T-helper 1 cell treated with Interleukin-12 subunit alpha and Interleukin-12 subunit beta and Interleukin-4 antibody, amounts not matched to agents 30 μg/mL and 1 μg/mL, for 36 hours (primary cell): Measurements from ENCODE around the gene GOSR2.
"Not testable (repeated sequence)": the region's sequence is repeated elsewhere in the genome, so short reads cannot be mapped to it uniquely, and the experiment has no call there.

ENCODE experiments used
- H3K27ac Mint-ChIP-seq: one replicate; pipeline ENCODE4 v1.8.0; 2021; ENCODE audit warnings: mild to moderate bottlenecking, mixed read lengths
- H3K27me3 Mint-ChIP-seq: one replicate; pipeline ENCODE4 v1.8.0; 2021; ENCODE audit warnings: low read depth, mixed read lengths
- H3K36me3 Mint-ChIP-seq: one replicate; pipeline ENCODE4 v1.8.0; 2021; ENCODE audit warnings: low read depth, mixed read lengths
- H3K4me1 Mint-ChIP-seq: one replicate; pipeline ENCODE4 v1.8.0; 2021; ENCODE audit warnings: low read depth, mixed read lengths
- H3K4me3 Mint-ChIP-seq: one replicate; pipeline ENCODE4 v1.8.0; 2021; ENCODE audit warnings: mild to moderate bottlenecking, moderate library complexity, mixed read lengths
- H3K9me3 Mint-ChIP-seq: one replicate; pipeline ENCODE4 v1.8.0; 2021; ENCODE audit warnings: mixed read lengths

The GOSR2 gene

DNA sequence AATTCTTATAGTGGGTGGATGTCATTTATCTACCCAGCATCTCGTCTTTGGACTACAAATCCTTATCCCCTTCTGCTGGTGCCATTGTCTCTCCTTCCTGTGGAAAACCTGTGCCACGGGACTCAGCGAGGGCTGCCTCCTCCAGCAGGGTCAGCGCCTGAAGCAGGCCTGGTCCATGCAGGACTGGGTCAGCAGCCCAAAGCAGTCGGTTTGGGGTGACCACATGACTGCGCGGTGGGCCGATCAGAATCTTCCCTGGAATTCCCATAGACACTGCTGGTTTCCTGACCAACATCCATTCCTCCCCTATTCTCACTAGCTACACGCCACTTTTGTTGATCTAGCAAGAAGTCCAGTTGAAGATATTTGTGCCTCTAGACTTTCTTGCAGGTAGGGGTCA lies 29.2 kb downstream of the GOSR2 start:
- Mint-ChIP-seq H3K27me3 (no peaks in the 10 kb centered on the region), H3K36me3 (peaks cover 3% of the 10 kb centered on the region), H3K27ac (no peak overlapping the region), H3K9me3 (no peaks in the 10 kb centered on the region), H3K4me3 (no peak overlapping the region), H3K4me1 (no peaks in the 10 kb centered on the region)

DNA sequence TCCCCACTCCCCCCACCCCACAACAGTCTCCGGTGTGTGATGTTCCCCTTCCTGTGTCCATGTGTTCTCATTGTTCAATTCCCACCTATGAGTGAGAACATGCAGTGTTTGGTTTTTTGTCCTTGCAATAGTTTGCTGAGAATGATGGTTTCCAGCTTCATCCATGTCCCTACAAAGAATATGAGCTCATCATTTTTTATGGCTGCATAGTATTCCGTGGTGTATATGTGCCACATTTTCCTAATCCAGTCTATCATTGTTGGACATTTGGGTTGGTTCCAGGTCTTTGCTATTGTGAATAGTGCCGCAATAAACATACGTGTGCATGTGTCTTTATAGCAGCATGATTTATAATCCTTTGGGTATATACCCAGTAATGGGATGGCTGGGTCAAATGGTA lies 30.2 kb downstream of the GOSR2 start:
- not testable (repeated sequence) for H3K9me3 Mint-ChIP-seq, H3K4me1 Mint-ChIP-seq, H3K27me3 Mint-ChIP-seq, H3K36me3 Mint-ChIP-seq, H3K4me3 Mint-ChIP-seq, H3K27ac Mint-ChIP-seq

DNA sequence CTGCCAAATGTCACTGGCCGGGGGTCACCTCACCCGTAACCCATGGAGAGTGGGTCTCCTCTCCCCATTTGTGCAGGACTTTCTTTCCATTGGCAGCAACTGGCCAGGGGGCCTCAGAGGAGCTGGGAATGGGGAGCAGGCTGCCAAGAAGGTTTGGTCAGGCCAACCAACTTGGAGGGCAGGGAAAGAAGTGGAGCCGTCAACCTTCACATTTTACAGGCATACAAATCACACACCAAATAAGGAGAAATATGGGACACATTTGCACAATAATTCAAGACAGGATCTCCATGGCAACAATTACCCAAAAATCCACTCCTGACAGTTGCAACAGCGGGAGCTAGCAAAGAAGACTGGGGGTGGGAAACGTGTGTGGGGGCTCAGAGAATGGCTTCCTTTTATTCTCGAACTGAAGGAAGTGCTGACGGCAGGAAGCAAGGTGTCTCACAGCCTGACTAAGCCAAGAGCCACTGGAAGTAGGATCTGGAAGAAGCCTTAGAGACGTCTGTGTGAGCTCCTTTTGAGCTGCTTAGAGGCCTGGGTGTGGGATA lies 35.2 kb downstream of the GOSR2 start:
- Mint-ChIP-seq H3K27ac (no peak overlapping the region), H3K9me3 (no peaks in the 10 kb centered on the region)

DNA sequence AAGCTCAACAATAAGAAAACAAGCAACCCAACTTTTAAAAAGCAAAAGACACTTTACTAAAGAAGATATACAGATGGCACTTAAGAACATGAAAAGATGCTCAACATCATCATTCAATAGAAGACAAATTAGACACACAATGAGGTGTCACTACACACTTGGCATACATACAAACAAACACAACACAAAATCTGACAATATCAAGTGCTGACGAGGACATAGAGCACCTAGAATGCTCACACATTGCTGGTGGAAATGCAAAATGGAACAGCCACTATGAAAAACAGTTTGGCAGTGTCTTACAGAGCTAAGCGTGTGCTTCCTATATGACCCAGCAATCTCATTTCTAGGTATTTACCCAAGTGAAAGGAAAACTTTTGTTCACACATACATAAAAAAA lies 37.2 kb downstream of the GOSR2 start:
- Mint-ChIP-seq H3K36me3 (peaks cover 6% of the 10 kb centered on the region), H3K9me3 (no peaks in the 10 kb centered on the region), H3K4me3 (no peak overlapping the region)

More for the DNA sequence above, 35.2 kb downstream of the GOSR2 start:
- H3K36me3 Mint-ChIP-seq = peaks cover 6% of the 10 kb centered on the region
- H3K4me1 Mint-ChIP-seq = peaks cover 4% of the 10 kb centered on the region
- H3K4me3 Mint-ChIP-seq = no peak overlapping the region
- H3K27me3 Mint-ChIP-seq = no peaks in the 10 kb centered on the region

DNA sequence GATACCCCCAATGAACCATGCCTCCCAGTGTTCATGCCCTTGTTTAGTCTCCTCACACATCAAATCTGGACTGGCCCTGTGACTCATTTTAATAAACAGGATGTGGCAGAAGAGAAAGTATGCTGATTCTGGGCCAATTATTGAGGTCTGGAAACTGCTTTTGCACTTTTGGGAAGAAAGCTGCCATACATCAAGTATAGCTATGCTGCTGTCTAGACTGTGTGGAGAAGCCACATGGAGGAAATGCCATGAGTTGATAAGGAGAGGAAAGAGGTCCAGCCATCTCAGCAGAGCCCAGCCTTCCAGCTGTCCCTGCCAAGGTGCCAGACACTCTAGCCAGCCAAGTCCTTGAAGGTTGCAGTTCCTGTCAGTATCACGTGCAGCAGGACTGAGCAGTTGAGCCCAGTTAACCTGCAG lies 39.4 kb downstream of the GOSR2 start:
- Mint-ChIP-seq H3K9me3 (no peaks in the 10 kb centered on the region), H3K27ac (no peak overlapping the region), H3K4me3 (no peak overlapping the region), H3K27me3 (no peaks in the 10 kb centered on the region), H3K36me3 (peaks cover 3% of the 10 kb centered on the region), H3K4me1 (peaks cover 4% of the 10 kb centered on the region)

More for the DNA sequence above, 37.2 kb downstream of the GOSR2 start:
- no peaks in the 10 kb centered on the region for H3K27me3 Mint-ChIP-seq
- H3K27ac Mint-ChIP-seq = no peak overlapping the region
- peaks cover 4% of the 10 kb centered on the region for H3K4me1 Mint-ChIP-seq

DNA sequence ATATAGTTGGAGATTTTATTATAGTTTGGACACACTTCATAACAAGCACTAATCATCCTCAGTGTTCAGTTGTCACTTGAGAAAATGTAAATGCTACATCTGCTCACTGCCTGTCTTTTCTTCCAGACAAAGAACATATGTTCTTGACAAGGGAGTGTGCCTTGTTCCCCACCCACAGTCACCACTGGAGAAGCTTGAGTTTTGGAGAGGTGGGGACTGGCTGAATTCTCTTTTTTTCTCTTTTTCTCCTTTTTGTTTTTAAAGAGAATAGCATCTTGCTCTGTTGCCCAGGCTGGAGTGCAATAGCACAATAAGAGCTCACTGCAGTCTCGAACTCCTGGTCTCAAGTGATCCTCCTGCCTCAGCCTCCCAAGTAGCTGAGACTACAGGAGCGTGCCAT lies 40.6 kb downstream of the GOSR2 start:
- H3K27me3 Mint-ChIP-seq = no peaks in the 10 kb centered on the region
- H3K36me3 Mint-ChIP-seq = no peaks in the 10 kb centered on the region
- no peaks in the 10 kb centered on the region for H3K9me3 Mint-ChIP-seq
- no peak overlapping the region for H3K27ac Mint-ChIP-seq
- H3K4me3 Mint-ChIP-seq = no peak overlapping the region
- H3K4me1 Mint-ChIP-seq = peaks cover 4% of the 10 kb centered on the region

DNA sequence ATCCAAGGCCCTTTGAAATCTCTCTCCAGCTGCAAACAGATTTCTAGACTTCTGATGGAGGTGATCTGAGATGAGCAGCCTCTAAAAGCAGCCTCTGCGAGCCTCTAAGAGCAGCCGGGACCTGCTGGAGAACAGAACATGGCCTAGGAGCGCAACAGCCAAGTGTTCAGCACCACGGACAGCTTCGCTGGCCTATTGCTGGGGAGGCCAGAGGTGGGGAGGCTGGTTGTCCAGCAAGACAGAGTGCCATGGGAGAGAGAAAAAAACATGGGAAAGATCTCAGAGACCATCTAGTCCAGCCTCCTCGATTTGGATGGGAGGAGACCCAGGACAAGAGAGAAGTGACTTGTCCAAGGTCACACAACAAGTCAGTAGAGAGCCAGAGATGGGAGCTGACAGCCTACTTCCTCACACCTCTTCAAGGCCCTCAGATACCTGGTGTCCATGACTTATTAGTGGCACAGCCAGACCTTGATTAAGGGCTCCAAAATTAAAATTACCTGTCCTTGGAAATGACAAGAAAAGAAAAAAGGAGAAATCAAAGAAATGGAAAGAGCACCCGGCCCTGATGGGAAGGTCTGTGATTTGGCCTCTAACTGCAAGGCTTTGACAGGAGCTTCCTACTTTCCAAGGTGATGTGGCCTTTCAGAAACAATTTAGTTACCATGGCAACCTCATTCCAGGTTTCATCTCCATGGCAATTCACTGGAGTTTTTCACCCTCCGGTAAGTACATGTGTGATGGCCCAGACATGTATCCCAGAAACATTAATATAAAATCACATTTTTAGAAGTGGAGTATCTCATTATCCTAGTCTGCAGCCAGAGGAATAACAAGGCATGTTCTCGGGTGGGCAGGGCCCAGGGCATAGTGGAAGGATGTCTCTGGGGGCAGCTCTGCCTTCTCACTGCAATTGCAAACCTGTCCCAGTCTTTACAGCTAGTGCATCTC lies 41.6 kb downstream of the GOSR2 start:
- H3K36me3 Mint-ChIP-seq = no peaks in the 10 kb centered on the region
- no peak overlapping the region for H3K27ac Mint-ChIP-seq
- no peaks in the 10 kb centered on the region for H3K9me3 Mint-ChIP-seq
- no peaks in the 10 kb centered on the region for H3K27me3 Mint-ChIP-seq
- H3K4me1 Mint-ChIP-seq = peaks cover 4% of the 10 kb centered on the region
- no peak overlapping the region for H3K4me3 Mint-ChIP-seq

DNA sequence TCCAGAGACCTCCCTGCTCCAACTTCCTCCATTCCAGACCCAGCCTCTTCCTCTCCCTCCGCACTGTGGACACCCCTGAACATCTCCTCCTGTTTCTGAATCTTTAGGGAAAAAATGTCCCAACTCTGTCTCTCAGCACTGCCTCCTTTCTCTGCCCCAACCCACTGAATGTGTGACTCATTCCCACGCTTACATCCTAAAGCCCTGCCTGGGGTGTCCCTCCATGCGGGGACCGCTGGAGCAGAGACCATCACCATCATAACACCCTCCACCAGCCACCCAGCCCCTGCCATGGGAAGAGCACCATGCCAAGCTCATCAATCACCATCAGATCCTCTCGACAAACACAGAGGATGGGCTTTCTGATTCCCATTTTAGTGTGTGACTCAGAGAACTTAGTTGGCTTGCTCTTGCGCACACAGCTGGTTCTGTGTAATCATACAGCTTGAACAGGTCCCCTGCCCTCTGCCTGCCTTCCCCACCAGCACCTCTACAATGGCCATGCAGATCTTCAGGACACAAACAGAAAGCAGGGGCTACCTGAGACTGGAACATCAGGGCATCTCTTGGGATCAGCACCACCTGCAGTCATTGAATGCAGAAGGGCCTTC lies 45.4 kb downstream of the GOSR2 start:
- H3K4me1 Mint-ChIP-seq = no peaks in the 10 kb centered on the region
- H3K27me3 Mint-ChIP-seq = no peaks in the 10 kb centered on the region
- H3K9me3 Mint-ChIP-seq = no peaks in the 10 kb centered on the region
- H3K36me3 Mint-ChIP-seq = no peaks in the 10 kb centered on the region
- no peak overlapping the region for H3K4me3 Mint-ChIP-seq
- no peak overlapping the region for H3K27ac Mint-ChIP-seq

DNA sequence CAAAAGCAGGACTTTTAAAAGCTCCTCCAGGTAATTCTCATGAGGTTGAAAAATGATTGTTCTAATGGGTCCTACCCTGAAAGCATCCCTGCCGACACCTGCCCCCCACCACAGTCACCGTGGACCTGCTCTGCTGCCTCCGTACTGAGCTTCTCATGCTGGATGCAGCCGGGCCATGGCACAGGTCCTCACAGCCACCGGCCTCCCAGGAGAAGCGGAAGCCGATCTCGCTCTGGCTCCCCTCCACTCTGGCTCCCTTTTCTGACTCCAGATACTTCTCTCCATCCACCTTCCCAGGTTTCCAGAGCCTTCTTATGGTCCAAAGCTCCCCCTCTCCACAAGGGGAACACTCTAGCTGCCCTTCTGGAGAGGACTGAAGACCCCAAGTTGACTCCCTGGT lies 45.9 kb downstream of the GOSR2 start:
- no peak overlapping the region for H3K4me3 Mint-ChIP-seq
- no peak overlapping the region for H3K27ac Mint-ChIP-seq
- H3K4me1 Mint-ChIP-seq = no peaks in the 10 kb centered on the region
- peaks cover under 1% of the 10 kb centered on the region for H3K27me3 Mint-ChIP-seq
- no peaks in the 10 kb centered on the region for H3K36me3 Mint-ChIP-seq
- H3K9me3 Mint-ChIP-seq = no peaks in the 10 kb centered on the region

DNA sequence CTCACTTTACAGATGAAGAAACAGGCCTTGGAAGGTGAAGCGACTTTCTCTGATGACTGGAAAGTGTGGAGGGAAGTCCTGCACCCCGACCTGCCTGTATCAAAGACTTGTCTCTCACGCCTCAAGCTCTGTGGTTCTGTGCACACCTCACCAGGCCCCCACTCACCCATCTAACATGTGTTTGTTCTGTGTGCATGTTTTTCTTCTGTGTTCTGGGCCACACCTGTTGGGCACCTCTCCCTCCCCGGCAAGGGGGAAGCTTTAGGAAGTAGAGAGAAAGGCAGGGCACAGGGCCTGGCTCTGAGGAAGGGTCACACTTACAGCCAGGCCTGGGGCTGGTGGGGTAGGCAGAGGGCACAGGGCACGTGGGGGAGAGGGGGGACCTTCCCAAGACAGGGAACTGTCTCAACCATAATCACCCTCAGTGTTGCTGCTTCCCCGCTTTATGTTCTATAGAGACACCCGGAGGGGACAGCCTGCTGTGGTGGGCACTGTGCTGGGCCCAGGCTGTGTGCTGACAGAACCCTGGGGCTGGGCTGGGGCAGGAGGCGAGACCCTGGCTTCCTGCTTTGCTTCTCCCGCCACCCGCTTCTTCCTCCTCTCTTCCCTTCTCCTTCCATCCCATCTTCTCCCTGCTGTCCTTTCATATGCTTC lies 48.8 kb downstream of the GOSR2 start:
- peaks cover 12% of the 10 kb centered on the region for H3K27me3 Mint-ChIP-seq
- no peaks in the 10 kb centered on the region for H3K4me1 Mint-ChIP-seq
- no peak overlapping the region for H3K27ac Mint-ChIP-seq
- H3K4me3 Mint-ChIP-seq = no peak overlapping the region
- H3K36me3 Mint-ChIP-seq = no peaks in the 10 kb centered on the region
- H3K9me3 Mint-ChIP-seq = no peaks in the 10 kb centered on the region

DNA sequence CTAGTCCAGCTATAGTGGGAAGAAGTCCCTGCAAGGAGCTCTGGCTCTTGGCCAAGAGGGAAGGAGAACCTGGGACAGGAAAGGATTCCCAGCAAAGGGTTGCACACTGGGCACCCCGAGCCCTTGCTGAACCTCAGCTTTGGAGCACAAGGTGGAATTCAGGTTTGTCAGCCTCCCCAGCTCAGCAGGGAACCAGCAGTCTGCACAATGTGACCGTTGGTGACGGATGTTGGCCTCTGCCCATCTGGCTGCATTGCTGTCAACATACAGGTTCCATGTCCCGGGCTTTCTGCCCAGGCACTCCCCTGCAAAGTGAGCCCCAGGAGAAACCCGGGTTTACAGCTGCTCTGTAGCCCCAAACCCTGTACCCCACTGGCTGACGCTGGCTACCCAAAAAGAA lies 49.4 kb downstream of the GOSR2 start:
- H3K27ac Mint-ChIP-seq = no peak overlapping the region
- H3K27me3 Mint-ChIP-seq = peaks cover 18% of the 10 kb centered on the region
- no peaks in the 10 kb centered on the region for H3K4me1 Mint-ChIP-seq
- no peak overlapping the region for H3K4me3 Mint-ChIP-seq
- no peaks in the 10 kb centered on the region for H3K36me3 Mint-ChIP-seq
- H3K9me3 Mint-ChIP-seq = no peaks in the 10 kb centered on the region

DNA sequence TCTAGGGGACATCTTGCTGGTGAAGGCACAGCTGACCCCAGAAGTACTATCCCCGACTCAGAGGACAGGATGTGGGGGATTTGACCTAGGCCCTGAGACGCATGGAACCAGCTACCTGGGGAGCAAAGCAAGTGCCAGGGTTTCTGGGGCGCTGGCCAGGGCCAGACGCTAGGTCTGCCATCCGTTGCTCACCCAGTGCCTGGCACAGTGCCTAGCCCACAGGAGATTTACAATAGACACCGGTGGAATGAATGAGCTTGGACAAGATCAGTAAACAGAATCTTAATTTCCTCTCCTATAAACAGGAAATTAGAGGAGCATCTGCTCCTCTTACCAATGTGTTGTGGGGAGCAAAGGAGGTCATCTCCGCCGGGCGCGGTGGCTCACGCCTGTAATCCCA lies 51.1 kb downstream of the GOSR2 start:
- Mint-ChIP-seq H3K27me3 (peaks cover 30% of the 10 kb centered on the region), H3K9me3 (no peaks in the 10 kb centered on the region), H3K4me3 (no peak overlapping the region), H3K27ac (no peak overlapping the region), H3K4me1 (peaks cover 6% of the 10 kb centered on the region), H3K36me3 (no peaks in the 10 kb centered on the region)

DNA sequence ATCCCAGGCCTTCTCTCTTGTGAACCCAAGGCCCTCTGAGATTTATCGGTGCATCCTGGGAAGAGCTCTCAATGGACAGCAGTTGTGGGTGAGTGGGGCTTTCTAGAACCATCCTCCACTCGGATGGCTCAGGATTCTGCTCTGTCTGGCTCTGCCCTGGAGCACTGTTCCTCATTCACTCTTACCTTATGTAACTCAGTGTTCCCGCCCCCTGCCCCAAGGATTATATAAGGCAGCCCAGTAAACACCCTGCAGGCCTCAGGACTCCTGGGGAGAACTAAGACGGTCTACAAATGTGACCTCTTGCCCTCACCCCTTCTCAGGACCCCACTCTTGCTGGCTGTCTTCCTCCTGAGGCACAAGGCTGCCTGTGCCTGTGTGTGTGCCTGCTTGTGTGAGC lies 52.3 kb downstream of the GOSR2 start:
- H3K27me3 Mint-ChIP-seq = peaks cover 40% of the 10 kb centered on the region
- H3K4me1 Mint-ChIP-seq = peaks cover 6% of the 10 kb centered on the region
- no peaks in the 10 kb centered on the region for H3K36me3 Mint-ChIP-seq
- no peak overlapping the region for H3K4me3 Mint-ChIP-seq
- H3K9me3 Mint-ChIP-seq = no peaks in the 10 kb centered on the region
- no peak overlapping the region for H3K27ac Mint-ChIP-seq

DNA sequence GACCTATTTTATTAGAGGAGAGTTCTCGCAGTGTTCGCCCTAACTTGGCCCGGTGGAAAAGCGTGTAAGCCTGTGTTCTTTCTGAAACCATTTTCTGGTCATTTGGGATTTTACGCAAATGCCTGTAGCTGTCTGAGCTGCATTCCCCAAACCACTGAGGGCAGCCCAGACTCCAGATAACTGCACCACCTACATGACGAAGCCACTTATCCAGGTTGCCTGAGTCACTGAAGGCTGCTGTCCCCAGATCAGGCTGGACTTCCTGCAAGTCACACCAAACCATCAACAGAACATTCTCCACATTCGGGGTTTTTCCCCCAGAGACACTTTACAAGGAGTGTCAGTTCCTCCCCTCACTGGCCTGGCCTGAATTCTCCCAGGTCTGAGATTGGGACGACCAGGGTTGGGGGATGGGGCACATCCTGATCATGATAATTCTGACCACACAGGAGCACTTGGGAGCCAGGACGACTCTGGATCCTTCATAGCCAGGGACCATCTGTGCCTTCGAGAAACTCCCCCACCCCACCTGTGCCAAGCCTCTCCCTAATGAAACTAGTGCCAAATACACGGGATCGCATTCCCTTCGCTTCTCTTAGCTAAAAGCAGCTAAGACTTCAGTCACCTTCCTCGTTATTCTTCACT lies 53.8 kb downstream of the GOSR2 start:
- Mint-ChIP-seq H3K27me3 (peaks cover 50% of the 10 kb centered on the region), H3K27ac (no peak overlapping the region), H3K4me3 (no peak overlapping the region), H3K36me3 (no peaks in the 10 kb centered on the region), H3K4me1 (peaks cover 6% of the 10 kb centered on the region), H3K9me3 (no peaks in the 10 kb centered on the region)
